Measurements from ENCODE around the gene CERS5. TPM values are rescaled to one million over a fixed set of nuclear protein-coding genes. Genes with fewer than 3 reads are reported as not detected.

The CERS5 gene
- total and polyA plus RNA-seq, 4 donors: 6.9 to 16.2 (median 8.2) TPM

- Histone ChIP-seq H3K36me3 (ENCODE audit: control insufficient read depth in 4 of 4, insufficient read depth in 3 of 4, low read depth in 1 of 4, low read length in 3 of 4) (peaks cover 0 to 3% (median 0%) of the 10 kb centered on the region in 4 donors), H3K27ac (ENCODE audit: low read depth in 1 of 2, low read length in 2 of 2) (no peak overlapping the region), H3K4me3 (ENCODE audit: low read depth in 1 of 3, low read length in 3 of 3) (no peak overlapping the region), H3K27me3 (ENCODE audit: control insufficient read depth in 4 of 4, insufficient read depth in 4 of 4, low read length in 3 of 4) (no peaks in the 10 kb centered on the region), H3K9ac (ENCODE audit: low read depth in 1 of 2, low read length in 2 of 2) (no peak overlapping the region), H3K9me3 (ENCODE audit: control insufficient read depth in 4 of 4, low read length in 3 of 4) (no peaks in the 10 kb centered on the region), H3K4me1 (ENCODE audit: control insufficient read depth in 4 of 4, insufficient read depth in 4 of 4, low read length in 3 of 4) (no peaks in the 10 kb centered on the region)
- 72% methylated on average over 4 of the region's 4 CpGs for WGBS
- no peak for TF ChIP-seq SP1 (IDR thresholded peaks at IDR 0.05)
- TF ChIP-seq HNF4G (IDR thresholded peaks at IDR 0.05): no peak
- TF ChIP-seq RXRA (IDR thresholded peaks at IDR 0.05): no peak
- no peak for TF ChIP-seq HNF4A (conservative IDR thresholded peaks at IDR 0.05)
- TF ChIP-seq FOXA1 (IDR thresholded peaks at IDR 0.05): no peak
- TF ChIP-seq CTCF (IDR thresholded peaks at IDR 0.05; ENCODE audit: low read depth, low read length, missing input control): no peak
- TF ChIP-seq YY1 (IDR thresholded peaks at IDR 0.05): no peak
- TF ChIP-seq NR2F2 (IDR thresholded peaks at IDR 0.05): no peak
- no peak for DNase-seq (ENCODE audit: low spot score)
Measured at GRCh38 chr12:50188241-50188781, 21.1 kb upstream of the CERS5 start.

GRCh38 chr12:50187084-50187900 is 20.1 kb upstream of the CERS5 start:
- no peaks in the 10 kb centered on the region for H3K4me1 ChIP-seq (ENCODE audit: control insufficient read depth in 4 of 4, insufficient read depth in 4 of 4, low read length in 3 of 4)
- H3K9me3 ChIP-seq (ENCODE audit: control insufficient read depth in 4 of 4, low read length in 3 of 4): no peaks in the 10 kb centered on the region
- no peak overlapping the region for H3K4me3 ChIP-seq (ENCODE audit: low read depth in 1 of 3, low read length in 3 of 3)
- peaks cover 0 to 2% (median 0%) of the 10 kb centered on the region in 4 donors for H3K36me3 ChIP-seq (ENCODE audit: control insufficient read depth in 4 of 4, insufficient read depth in 3 of 4, low read depth in 1 of 4, low read length in 3 of 4)
- H3K27me3 ChIP-seq (ENCODE audit: control insufficient read depth in 4 of 4, insufficient read depth in 4 of 4, low read length in 3 of 4): no peaks in the 10 kb centered on the region
- no peak overlapping the region for H3K9ac ChIP-seq (ENCODE audit: low read depth in 1 of 2, low read length in 2 of 2)
- no peak for TF ChIP-seq FOXA1 (IDR thresholded peaks at IDR 0.05)
- TF ChIP-seq SP1 (IDR thresholded peaks at IDR 0.05): no peak
- TF ChIP-seq ZBTB33 (IDR thresholded peaks at IDR 0.05): no peak
- TF ChIP-seq JUND (IDR thresholded peaks at IDR 0.05): no peak
- TF ChIP-seq RXRA (IDR thresholded peaks at IDR 0.05): no peak
- no peak for TF ChIP-seq ATF3 (IDR thresholded peaks at IDR 0.05)
- TF ChIP-seq HNF4G (IDR thresholded peaks at IDR 0.05): no peak
- H3K27ac ChIP-seq (ENCODE audit: low read depth in 1 of 2, low read length in 2 of 2): no peak overlapping the region
- 80% methylated on average over 7 of the region's 7 CpGs for WGBS
- DNase-seq (ENCODE audit: low spot score): no peak

- H3K9ac ChIP-seq (ENCODE audit: low read depth in 1 of 2, low read length in 2 of 2): no peak overlapping the region
Measured at GRCh38 chr12:50186681-50187080, 19.5 kb upstream of the CERS5 start.

More at GRCh38 chr12:50186681-50187080, 19.5 kb upstream of the CERS5 start:
- Histone ChIP-seq H3K36me3 (ENCODE audit: control insufficient read depth in 4 of 4, insufficient read depth in 3 of 4, low read depth in 1 of 4, low read length in 3 of 4) (peaks cover 0 to 3% (median under 1%) of the 10 kb centered on the region in 4 donors), H3K4me1 (ENCODE audit: control insufficient read depth in 4 of 4, insufficient read depth in 4 of 4, low read length in 3 of 4) (no peaks in the 10 kb centered on the region), H3K27me3 (ENCODE audit: control insufficient read depth in 4 of 4, insufficient read depth in 4 of 4, low read length in 3 of 4) (no peaks in the 10 kb centered on the region), H3K27ac (ENCODE audit: low read depth in 1 of 2, low read length in 2 of 2) (no peak overlapping the region), H3K9me3 (ENCODE audit: control insufficient read depth in 4 of 4, low read length in 3 of 4) (no peaks in the 10 kb centered on the region), H3K4me3 (ENCODE audit: low read depth in 1 of 3, low read length in 3 of 3) (no peak overlapping the region)
- no peak for DNase-seq (ENCODE audit: low spot score)
- 91% methylated on average over 1 of the region's 1 CpG for WGBS
- TF ChIP-seq FOXA2 (IDR thresholded peaks at IDR 0.05): no peak
- TF ChIP-seq MAX (IDR thresholded peaks at IDR 0.05): no peak
- TF ChIP-seq ZBTB33 (IDR thresholded peaks at IDR 0.05): no peak
- TF ChIP-seq JUND (IDR thresholded peaks at IDR 0.05): no peak

Measured in liver (tissue), 9 donors.